ENCODE data around the gene COX14.
A peak's percentile ranks its signal among the peaks of the same experiment; 100 is the strongest.
"Not testable (repeated sequence)": the region's sequence is repeated elsewhere in the genome, so short reads cannot be mapped to it uniquely, and the experiment has no call there.

COX14 gene

GRCh38 chr12:50107416-50108268, 4.4 kb upstream of the COX14 start:
- no peak for DNase-seq (ENCODE audit: low spot score)

DNA sequence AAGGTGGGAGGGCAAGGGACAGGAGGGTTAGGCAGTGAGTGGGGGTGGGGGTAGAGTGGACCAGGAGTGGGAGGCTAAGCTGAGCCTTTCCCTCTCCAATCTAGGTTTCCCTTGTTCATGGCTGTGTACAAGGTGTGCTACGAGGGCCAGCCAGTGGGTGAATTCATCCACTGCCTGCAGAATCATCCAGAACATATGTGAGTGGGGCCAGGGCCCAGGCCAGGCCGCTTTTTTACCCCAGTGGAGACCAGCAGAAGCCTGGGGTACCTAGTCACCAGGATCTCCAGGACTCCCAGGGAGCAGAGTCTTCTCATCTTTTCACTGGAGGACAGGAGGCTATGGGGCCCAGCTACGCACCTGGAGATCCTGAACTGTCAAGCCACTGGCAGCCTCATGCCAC, 2.7 kb upstream of the COX14 start:
- no peak for DNase-seq (ENCODE audit: low spot score)

- no peak for DNase-seq (ENCODE audit: low spot score)
Observed at GRCh38 chr12:50110127-50110761, 1.8 kb upstream of the COX14 start.

GRCh38 chr12:50110762-50111351, 1.2 kb upstream of the COX14 start:
- no peak for DNase-seq (ENCODE audit: low spot score)

- no peak for DNase-seq (ENCODE audit: low spot score)
Observed at GRCh38 chr12:50111395-50111692, 692 bp upstream of the COX14 start.

- no peak for DNase-seq (ENCODE audit: low spot score)
Observed at GRCh38 chr12:50112456-50113218, 601 bp downstream of the COX14 start.

DNA sequence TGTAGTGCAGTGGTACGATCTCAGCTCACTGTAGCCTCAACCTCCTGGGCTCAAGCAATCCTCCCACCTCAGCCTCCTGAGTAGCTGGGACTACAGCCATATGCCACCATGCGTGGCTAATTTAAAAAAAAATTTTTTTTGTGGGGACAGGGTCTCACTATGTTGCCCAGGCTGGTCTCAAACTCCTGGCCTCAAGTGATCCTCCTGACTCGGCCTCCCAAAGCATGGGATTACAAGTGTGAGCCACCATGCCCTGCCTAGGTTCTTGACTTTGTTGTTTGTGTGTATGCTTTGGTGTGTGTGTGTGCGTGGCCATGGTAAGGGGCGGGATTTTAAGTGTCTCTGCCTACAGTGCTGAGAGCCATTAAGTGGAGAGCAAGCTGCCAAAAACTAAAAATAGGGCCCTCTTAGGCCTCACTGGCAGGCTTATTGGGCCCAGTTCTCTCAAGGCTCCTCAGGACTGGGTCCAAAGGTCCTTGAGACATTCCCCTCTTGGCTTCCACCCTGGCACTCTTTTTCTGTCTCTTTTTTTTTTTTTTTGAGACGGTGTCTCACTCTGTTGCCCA, 5.1 kb downstream of the COX14 start:
- DNase-seq (ENCODE audit: low spot score), result no peak

- DNase-seq (ENCODE audit: low spot score), result no peak
Observed at GRCh38 chr12:50119387-50119786, 7.4 kb downstream of the COX14 start.

- no peak for DNase-seq (ENCODE audit: low spot score)
Observed at GRCh38 chr12:50120521-50120920, 8.5 kb downstream of the COX14 start.

GRCh38 chr12:50120953-50121352, 8.9 kb downstream of the COX14 start:
- no peak for DNase-seq (ENCODE audit: low spot score)

DNA sequence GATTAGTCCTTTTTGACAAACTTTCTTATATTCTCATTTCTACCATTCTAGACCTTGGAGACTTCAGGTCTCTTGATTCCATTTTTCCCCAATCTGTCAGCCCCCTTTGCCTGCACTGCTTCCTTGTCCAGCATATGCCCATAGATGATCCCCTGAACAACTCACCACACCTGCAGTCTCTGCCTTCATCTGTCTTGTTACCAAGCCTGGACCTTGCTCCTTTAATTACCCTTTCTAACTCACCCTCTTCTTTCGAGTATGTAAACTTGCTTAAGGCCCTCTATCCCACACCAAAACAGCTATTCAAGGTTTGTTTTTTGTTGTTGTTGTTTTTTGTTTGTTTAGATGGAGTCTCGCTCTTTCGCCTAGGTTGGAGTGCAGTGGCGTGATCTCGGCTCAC, 9.6 kb downstream of the COX14 start:
- DNase-seq (ENCODE audit: low spot score), result no peak

GRCh38 chr12:50123203-50123602, 11.2 kb downstream of the COX14 start:
- no peak for DNase-seq (ENCODE audit: low spot score)

GRCh38 chr12:50127546-50127945, 15.5 kb downstream of the COX14 start:
- no peak for DNase-seq (ENCODE audit: low spot score)

DNA sequence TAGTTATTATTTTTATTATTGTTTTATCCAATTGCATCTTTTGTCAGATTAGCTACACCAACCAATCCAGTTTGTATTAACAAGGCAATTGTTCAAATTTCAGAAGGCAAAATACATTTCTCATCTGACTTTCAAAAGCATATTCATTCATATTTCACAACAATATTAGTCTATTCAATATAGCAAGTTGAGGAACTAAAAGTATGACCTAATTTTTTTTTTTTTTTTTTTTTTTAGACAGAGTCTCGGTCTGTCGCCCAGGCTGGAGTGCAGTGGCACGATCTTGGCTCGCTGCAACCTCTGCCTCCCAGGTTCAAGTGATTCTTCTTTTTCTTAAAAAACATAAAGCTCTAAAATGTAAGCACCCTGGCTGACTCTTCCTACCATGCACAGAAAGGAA, 17.3 kb downstream of the COX14 start:
- DNase-seq (ENCODE audit: low spot score), result no peak

DNA sequence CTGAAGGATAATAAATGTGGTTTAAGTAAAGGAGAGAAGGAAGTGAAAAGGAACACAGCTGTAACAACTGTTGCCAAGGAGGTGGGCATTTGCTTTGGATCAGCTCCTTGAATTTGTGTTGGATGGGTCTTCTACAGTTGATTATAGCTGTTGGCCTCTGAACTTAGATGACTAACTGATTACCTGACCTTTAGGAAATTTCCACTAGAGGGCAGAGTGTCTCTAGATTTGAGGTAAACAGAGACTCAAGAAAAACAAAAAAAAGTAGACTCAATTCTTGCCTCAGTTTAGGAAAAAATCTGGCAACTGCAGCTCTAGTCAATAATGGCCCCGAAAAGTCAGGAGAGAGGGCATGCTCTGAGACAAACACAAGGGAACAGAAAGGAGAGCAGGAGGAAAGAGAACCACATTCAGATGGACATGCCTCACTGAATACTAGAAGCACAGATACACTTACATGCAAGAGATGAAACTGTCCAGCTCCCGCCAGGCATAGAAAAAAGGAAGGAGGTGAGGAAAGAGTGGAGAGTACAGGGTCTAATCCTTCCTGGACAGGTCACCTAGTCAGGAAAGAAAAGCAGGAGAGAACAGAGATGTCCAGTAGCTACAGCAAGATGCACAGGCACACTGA, 20.6 kb downstream of the COX14 start:
- DNase-seq (ENCODE audit: low spot score), result peak; percentile 68

DNA sequence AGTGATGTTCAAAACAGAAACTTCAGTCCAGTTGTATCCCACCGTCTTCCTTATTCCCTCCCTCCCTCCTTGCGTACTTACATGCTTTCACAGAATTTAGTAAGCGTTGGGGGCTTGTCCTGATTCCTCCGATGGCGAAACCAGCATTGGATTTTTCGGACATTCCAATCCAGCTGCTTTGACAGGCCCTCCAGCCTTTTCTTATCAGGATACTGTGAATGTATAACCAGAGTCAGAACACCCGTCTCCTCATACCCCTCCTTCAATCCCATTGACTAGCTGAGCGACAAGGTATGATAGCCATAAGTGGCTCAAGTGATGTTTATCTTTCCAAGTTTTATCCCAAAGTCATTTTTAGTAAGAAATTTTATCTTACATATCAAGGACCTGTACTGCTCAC, 31.0 kb downstream of the COX14 start:
- DNase-seq (ENCODE audit: low spot score), result no peak

GRCh38 chr12:50145439-50145838, 33.4 kb downstream of the COX14 start:
- DNase-seq (ENCODE audit: low spot score), result no peak

GRCh38 chr12:50147281-50147680, 35.2 kb downstream of the COX14 start:
- no peak for DNase-seq (ENCODE audit: low spot score)

DNA sequence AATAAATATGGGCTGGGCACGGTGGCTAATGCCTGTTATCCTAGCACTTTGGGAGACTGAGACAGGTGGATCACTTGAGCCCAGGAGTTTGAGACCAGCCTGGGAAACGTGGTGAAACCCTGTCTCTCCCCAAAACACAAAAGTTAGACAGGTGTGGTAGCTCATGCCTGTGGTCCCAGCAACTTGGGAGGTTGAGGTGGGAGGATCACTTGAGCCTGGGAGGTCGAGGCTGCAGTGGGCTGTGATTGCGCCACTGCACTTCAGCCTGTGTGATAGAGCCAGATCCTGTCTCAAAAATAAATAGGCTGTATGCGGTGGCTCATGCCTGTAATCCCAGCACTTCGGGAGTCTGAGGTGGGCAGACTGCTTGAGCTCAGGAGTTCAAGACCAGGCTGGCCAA, 36.0 kb downstream of the COX14 start:
- DNase-seq (ENCODE audit: low spot score), result not testable (repeated sequence)

GRCh38 chr12:50149311-50149710, 37.3 kb downstream of the COX14 start:
- DNase-seq (ENCODE audit: low spot score), result peak; percentile 42

DNA sequence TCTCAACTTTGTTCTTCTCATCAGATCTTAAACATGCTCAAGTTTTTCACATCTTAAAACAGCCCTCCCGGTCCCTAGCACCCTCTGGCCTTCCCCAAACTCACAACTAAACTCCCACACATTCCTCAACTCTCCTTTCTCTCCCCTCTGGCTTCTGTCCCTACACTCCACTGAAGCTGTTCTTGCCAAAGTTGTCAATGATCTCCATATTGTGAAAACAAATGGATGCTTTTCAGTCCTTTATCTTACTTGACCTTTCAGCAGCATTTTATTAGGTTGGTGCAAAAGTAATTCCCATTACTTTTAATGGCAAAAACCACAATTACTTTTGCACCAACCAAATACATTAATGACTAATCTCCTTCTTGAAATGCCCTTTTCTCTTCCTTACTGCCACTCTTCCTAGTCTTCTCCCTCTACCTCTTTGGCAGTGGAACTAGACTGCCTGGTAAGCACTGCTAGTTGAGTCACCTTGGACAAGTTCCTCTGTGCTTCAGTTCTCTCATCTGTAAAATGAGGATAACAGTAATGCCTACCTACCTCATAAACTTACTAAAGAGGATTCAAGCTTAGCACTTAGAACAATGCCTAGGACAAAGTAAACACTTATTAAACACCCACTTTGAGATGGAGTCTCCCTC, 39.1 kb downstream of the COX14 start:
- no peak for DNase-seq (ENCODE audit: low spot score)
